Panc1 (cell line): ENCODE results near the gene ENOX1. TPM values are rescaled to one million over a fixed set of nuclear protein-coding genes. Genes with fewer than 3 reads are reported as not detected.

ENCODE experiments used
- ATAC-seq: fragments of 200-7000 bp; cut with Tn5 transposase; 2 replicates; pipeline ENCODE4 v1.9.1; 2020; ENCODE audit warnings: mild to moderate bottlenecking, moderate library complexity
- BruUV-seq: library from RNA; stranded (reverse); fragments of 400-500 nt; replicated peaks from 2 replicates; lab custom pipeline; 2021; lab: Mats Ljungman, UMichigan
- CTCF ChIA-PET: fragments of 300-600 bp; sonication (Branson Sonifier 250); formaldehyde crosslinking; loops from one replicate; lab custom pipeline; 2022; ENCODE audit warnings: antibody characterized with exemption; lab: Charles Lee
- POLR2A ChIA-PET: fragments of 300-600 bp; sonication (Branson Sonifier 250); formaldehyde crosslinking; loops from one replicate; lab custom pipeline; 2022; ENCODE audit warnings: antibody characterized with exemption; lab: Charles Lee
- DNase-seq: peaks from one replicate; pipeline ENCODE4 v3.0.0-alpha.2; 2010; ENCODE audit warnings: low read depth, low spot score
- H3K27ac ChIP-seq: 2 replicates; pipeline ENCODE4 v1.5.1; 2011; ENCODE audit warnings: mild to moderate bottlenecking, low read length, inconsistent platforms
- H3K27me3 ChIP-seq: fragments of 200-500 bp; sonication (Bioruptor generic); 2 replicates; pipeline ENCODE4 v1.6.0; 2014; ENCODE audit warnings: low read length, inconsistent platforms; ENCODE audit not compliant: control insufficient read depth, insufficient read depth
- H3K36me3 ChIP-seq: fragments of 200-500 bp; sonication (Bioruptor generic); 2 replicates; pipeline ENCODE4 v1.5.1; 2014; ENCODE audit warnings: inconsistent platforms, mild to moderate bottlenecking, low read length, moderate library complexity; ENCODE audit not compliant: control insufficient read depth, insufficient read depth
- H3K4me1 ChIP-seq: 2 replicates; pipeline ENCODE4 v1.5.1; 2011; ENCODE audit warnings: inconsistent platforms, mild to moderate bottlenecking, low read length, moderate library complexity; ENCODE audit not compliant: control insufficient read depth, insufficient read depth
- H3K4me3 ChIP-seq, 2 experiments: 2 replicates each; pipeline ENCODE4 v1.5.1; 2011 to 2012; ENCODE audit warnings: low read depth in 2 of 2, low read length in 2 of 2, mild to moderate bottlenecking in 2 of 2, inconsistent platforms in 1 of 2, moderate library complexity in 1 of 2
- H3K9me3 ChIP-seq: fragments of 200-500 bp; sonication (Bioruptor generic); 2 replicates; pipeline ENCODE4 v1.5.1; 2014; ENCODE audit warnings: low read depth, mild to moderate bottlenecking, inconsistent platforms, low read length, moderate library complexity; ENCODE audit not compliant: control insufficient read depth, insufficient read depth
- POLR2AphosphoS5 ChIP-seq: IDR thresholded peaks from 2 replicates; pipeline ENCODE4 v1.6.1; 2012; ENCODE audit warnings: mild to moderate bottlenecking, low read depth, low read length, moderate library complexity
- SIN3A ChIP-seq: IDR thresholded peaks from 2 replicates; pipeline ENCODE4 v1.6.1; 2012; ENCODE audit warnings: low read depth, mild to moderate bottlenecking, low read length, moderate library complexity, borderline replicate concordance; ENCODE audit not compliant: insufficient read depth
- TCF7L2 ChIP-seq: IDR thresholded peaks from 2 replicates; pipeline ENCODE4 v1.6.1; 2011; ENCODE audit warnings: mild to moderate bottlenecking, low read depth, low read length, inconsistent platforms
- in situ Hi-C: cut with HindIII; loops from 2 replicates; pipeline ENCODE4 v1.10.0; 2016; ENCODE audit warnings: low sequenced_read_pairs, low pct_unique_long_range_greater_than_20kb
- intact Hi-C: fragments of 100-400 bp; cut with micrococcal nuclease; formaldehyde crosslinking; loops from one replicate; pipeline ENCODE4 v1.10.0; 2022; ENCODE audit not compliant: unreplicated experiment
- total RNA-seq: library from RNA; stranded (reverse); gene quantifications from one replicate; pipeline ENCODE4 v1.2.1, GENCODE V29; 2021; ENCODE audit not compliant: unreplicated experiment
- TF ChIP-seq, protein P1 (sequence below): fragments of 450-650 bp; IDR thresholded peaks from 2 replicates; pipeline ENCODE4 v1.5.1; 2017; ENCODE audit warnings: mild to moderate bottlenecking
- TF ChIP-seq, protein P2 (sequence below), 2 experiments: IDR thresholded peaks; 2 replicates each; pipeline ENCODE4 v1.6.1; 2011 to 2012; ENCODE audit warnings: low read depth in 2 of 2, control low read depth in 1 of 2, low read length in 1 of 2, mild to moderate bottlenecking in 1 of 2, moderate library complexity in 1 of 2; ENCODE audit not compliant: insufficient read depth in 1 of 2

Gene ENOX1
- total RNA-seq, 1 experiment from 2014 or later: 0.23 TPM

DNA sequence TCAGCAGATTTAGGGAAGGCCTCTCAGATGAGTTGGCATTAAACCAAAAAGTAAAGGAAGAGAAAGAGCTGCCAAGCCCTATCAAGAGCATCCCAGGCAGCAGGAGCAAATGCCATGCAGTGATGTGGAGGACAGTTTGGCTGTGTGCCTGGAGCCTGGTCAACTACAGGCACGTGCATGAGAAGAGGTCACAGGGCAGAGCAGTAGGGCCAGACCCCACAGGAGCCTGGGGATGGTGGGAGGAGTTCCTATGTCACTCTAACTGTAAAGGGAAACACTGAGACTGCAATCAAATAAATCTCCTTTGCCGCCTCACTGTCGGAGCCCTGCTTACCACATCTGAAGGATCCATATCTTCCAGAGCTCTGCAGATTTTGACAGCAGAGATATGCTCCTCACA, 240.5 kb downstream of the ENOX1 start:
- Histone ChIP-seq H3K4me3 (no peak overlapping the region), H3K27ac (no peak overlapping the region), H3K27me3 (no peaks in the 10 kb centered on the region), H3K36me3 (no peaks in the 10 kb centered on the region), H3K9me3 (no peaks in the 10 kb centered on the region), H3K4me1 (no peaks in the 10 kb centered on the region)
- ChIA-PET POLR2A (no interaction called here), CTCF (no interaction called here)
- no peak for TF ChIP-seq TCF7L2
- TF ChIP-seq POLR2AphosphoS5: no peak
- TF ChIP-seq, protein P1, sequence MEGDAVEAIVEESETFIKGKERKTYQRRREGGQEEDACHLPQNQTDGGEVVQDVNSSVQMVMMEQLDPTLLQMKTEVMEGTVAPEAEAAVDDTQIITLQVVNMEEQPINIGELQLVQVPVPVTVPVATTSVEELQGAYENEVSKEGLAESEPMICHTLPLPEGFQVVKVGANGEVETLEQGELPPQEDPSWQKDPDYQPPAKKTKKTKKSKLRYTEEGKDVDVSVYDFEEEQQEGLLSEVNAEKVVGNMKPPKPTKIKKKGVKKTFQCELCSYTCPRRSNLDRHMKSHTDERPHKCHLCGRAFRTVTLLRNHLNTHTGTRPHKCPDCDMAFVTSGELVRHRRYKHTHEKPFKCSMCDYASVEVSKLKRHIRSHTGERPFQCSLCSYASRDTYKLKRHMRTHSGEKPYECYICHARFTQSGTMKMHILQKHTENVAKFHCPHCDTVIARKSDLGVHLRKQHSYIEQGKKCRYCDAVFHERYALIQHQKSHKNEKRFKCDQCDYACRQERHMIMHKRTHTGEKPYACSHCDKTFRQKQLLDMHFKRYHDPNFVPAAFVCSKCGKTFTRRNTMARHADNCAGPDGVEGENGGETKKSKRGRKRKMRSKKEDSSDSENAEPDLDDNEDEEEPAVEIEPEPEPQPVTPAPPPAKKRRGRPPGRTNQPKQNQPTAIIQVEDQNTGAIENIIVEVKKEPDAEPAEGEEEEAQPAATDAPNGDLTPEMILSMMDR: no peak
- TF ChIP-seq SIN3A: no peak
- TF ChIP-seq, protein P2, sequence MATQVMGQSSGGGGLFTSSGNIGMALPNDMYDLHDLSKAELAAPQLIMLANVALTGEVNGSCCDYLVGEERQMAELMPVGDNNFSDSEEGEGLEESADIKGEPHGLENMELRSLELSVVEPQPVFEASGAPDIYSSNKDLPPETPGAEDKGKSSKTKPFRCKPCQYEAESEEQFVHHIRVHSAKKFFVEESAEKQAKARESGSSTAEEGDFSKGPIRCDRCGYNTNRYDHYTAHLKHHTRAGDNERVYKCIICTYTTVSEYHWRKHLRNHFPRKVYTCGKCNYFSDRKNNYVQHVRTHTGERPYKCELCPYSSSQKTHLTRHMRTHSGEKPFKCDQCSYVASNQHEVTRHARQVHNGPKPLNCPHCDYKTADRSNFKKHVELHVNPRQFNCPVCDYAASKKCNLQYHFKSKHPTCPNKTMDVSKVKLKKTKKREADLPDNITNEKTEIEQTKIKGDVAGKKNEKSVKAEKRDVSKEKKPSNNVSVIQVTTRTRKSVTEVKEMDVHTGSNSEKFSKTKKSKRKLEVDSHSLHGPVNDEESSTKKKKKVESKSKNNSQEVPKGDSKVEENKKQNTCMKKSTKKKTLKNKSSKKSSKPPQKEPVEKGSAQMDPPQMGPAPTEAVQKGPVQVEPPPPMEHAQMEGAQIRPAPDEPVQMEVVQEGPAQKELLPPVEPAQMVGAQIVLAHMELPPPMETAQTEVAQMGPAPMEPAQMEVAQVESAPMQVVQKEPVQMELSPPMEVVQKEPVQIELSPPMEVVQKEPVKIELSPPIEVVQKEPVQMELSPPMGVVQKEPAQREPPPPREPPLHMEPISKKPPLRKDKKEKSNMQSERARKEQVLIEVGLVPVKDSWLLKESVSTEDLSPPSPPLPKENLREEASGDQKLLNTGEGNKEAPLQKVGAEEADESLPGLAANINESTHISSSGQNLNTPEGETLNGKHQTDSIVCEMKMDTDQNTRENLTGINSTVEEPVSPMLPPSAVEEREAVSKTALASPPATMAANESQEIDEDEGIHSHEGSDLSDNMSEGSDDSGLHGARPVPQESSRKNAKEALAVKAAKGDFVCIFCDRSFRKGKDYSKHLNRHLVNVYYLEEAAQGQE (IDR thresholded peaks at IDR 0.05; ENCODE audit: insufficient read depth in 1 of 2, low read depth in 2 of 2, low read length in 1 of 2): no peak
- BruUV-seq: no TSS peak
- intact Hi-C loops (no loop called here), in situ Hi-C loops (no loop called here)
- DNase-seq (no peak), ATAC-seq (no peak)

DNA sequence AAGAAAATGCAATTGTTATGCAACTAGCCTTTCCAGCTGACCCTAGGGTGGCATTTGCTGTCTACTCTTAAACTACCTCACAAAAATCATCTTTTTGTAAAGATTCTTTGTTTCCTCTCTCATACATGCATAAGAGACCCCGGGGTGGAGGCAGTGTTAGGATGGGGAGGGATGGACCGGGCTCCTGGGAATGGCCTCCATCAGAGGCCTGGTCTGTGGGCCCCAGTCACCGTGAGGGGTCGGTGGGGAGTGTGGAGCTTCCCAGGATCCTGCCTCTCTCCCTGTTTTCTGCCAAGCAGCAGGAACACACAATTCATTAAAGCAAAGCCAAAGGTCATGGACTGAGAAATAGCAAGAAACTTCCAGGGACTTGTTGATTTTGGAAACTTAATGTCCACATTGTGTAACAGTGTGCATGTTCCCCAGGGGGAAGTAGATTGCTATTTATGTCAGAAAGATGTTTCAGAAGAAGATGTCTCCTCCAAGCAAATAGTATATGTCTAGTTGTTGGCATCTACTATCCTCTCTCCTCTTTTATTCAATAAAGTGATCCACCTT, 241.4 kb downstream of the ENOX1 start:
- TF ChIP-seq TCF7L2 (no peak), POLR2AphosphoS5 (no peak), SIN3A (no peak)
- TF ChIP-seq, protein P1: no peak
- TF ChIP-seq, protein P2 (IDR thresholded peaks at IDR 0.05; ENCODE audit: insufficient read depth in 1 of 2, low read depth in 2 of 2, low read length in 1 of 2): no peak
- H3K9me3 ChIP-seq: no peaks in the 10 kb centered on the region
- intact Hi-C loops (no loop called here), in situ Hi-C loops (no loop called here)
- no peak for DNase-seq
- H3K27ac ChIP-seq: no peak overlapping the region
- no peaks in the 10 kb centered on the region for H3K36me3 ChIP-seq
- no TSS peak for BruUV-seq
- ChIA-PET CTCF (no interaction called here), POLR2A (no interaction called here)
- no peaks in the 10 kb centered on the region for H3K4me1 ChIP-seq
- ATAC-seq: no peak
- no peaks in the 10 kb centered on the region for H3K27me3 ChIP-seq
- H3K4me3 ChIP-seq: no peak overlapping the region
